Omental fat pad (tissue), 4 donors: ENCODE results near the gene PLCB4. TPM values are rescaled to one million over a fixed set of nuclear protein-coding genes. Genes with fewer than 3 reads are reported as not detected.

Experiments used
- ATAC-seq: fragments of 150-250 bp; one replicate; pipeline ENCODE4 v1.9.1; 2016; ENCODE audit warnings: mild to moderate bottlenecking, moderate library complexity; ENCODE audit not compliant: low FRiP score
- DNase-seq: peaks from one replicate; pipeline ENCODE4 v3.0.0-alpha.2; 2019; ENCODE audit warnings: low spot score
- total RNA-seq, 4 donors: library from RNA; depleted of rRNA; stranded (reverse); fragments of >200 nt; gene quantifications; one replicate each; pipeline ENCODE4 v1.1.0, GENCODE V29; 2016
- TF ChIP-seq, protein P1 (sequence below), 3 donors: fragments of 450-650 bp; IDR thresholded peaks; one replicate each; pipeline ENCODE4 v1.5.1; 2016 to 2017; ENCODE audit warnings: antibody characterized with exemption in 3 of 3, mild to moderate bottlenecking in 3 of 3, moderate library complexity in 2 of 3

Gene PLCB4
- total RNA-seq, 4 donors from 2014 or later, result 6.6 to 18.4 (median 11.4) TPM

GRCh38 chr20:9474835-9475415 is 406.0 kb downstream of the PLCB4 start:
- no peak for ATAC-seq
- TF ChIP-seq, protein P1, sequence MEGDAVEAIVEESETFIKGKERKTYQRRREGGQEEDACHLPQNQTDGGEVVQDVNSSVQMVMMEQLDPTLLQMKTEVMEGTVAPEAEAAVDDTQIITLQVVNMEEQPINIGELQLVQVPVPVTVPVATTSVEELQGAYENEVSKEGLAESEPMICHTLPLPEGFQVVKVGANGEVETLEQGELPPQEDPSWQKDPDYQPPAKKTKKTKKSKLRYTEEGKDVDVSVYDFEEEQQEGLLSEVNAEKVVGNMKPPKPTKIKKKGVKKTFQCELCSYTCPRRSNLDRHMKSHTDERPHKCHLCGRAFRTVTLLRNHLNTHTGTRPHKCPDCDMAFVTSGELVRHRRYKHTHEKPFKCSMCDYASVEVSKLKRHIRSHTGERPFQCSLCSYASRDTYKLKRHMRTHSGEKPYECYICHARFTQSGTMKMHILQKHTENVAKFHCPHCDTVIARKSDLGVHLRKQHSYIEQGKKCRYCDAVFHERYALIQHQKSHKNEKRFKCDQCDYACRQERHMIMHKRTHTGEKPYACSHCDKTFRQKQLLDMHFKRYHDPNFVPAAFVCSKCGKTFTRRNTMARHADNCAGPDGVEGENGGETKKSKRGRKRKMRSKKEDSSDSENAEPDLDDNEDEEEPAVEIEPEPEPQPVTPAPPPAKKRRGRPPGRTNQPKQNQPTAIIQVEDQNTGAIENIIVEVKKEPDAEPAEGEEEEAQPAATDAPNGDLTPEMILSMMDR (IDR thresholded peaks at IDR 0.05), result no peak
- DNase-seq, result no peak

- no peak for DNase-seq
- ATAC-seq, result no peak
- TF ChIP-seq, protein P1 (IDR thresholded peaks at IDR 0.05), result no peak
These were observed 406.6 kb downstream of the PLCB4 start for GRCh38 chr20:9475456-9475855.

GRCh38 chr20:9476174-9476573 is 407.3 kb downstream of the PLCB4 start:
- TF ChIP-seq, protein P1 (IDR thresholded peaks at IDR 0.05), result no peak
- DNase-seq, result no peak

GRCh38 chr20:9476637-9477036 is 407.8 kb downstream of the PLCB4 start:
- no peak for DNase-seq
- TF ChIP-seq, protein P1 (IDR thresholded peaks at IDR 0.05), result no peak
- ATAC-seq, result no peak

More at GRCh38 chr20:9476174-9476573, 407.3 kb downstream of the PLCB4 start:
- no peak for ATAC-seq

- no peak for ATAC-seq
- no peak for DNase-seq
- TF ChIP-seq, protein P1 (IDR thresholded peaks at IDR 0.05), result no peak
These were observed 409.9 kb downstream of the PLCB4 start for GRCh38 chr20:9478771-9479170.

DNA sequence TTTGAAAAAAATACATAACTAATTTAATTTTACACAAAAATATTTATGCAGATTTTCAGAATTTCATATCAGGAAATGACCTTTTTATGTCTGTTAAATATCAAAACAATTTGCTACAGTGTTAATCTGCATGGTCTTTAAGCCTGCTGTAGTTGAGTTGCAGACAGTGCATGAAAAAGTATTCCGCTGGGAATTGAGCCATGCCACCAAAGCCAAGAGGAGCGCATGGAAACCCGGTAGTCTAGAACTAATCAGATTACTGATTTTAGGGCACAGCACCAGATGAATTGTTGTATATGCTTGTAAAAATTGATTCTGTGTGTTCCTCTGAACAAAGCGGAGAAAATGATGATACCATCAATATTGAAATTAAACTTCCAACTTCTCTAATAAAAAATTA is 411.2 kb downstream of the PLCB4 start:
- TF ChIP-seq, protein P1 (IDR thresholded peaks at IDR 0.05), result no peak
- ATAC-seq (no peak), DNase-seq (no peak)

GRCh38 chr20:9482180-9482579 is 413.3 kb downstream of the PLCB4 start:
- TF ChIP-seq, protein P1 (IDR thresholded peaks at IDR 0.05), result no peak
- no peak for DNase-seq
- ATAC-seq, result no peak
